A549 treated with AZD2906 at 1 μM for 4 hours (cell line): Measurements from ENCODE around the gene PLEKHA5. TPM values are rescaled to one million over a fixed set of nuclear protein-coding genes. Genes with fewer than 3 reads are reported as not detected.

Experiments used
- total RNA-seq: library from RNA; stranded (reverse); fragments of 200-300 nt; extraction: Qiagen RNA extraction; gene quantifications from 5 replicates; pipeline ENCODE4 v1.2.3, GENCODE V29; 2022

PLEKHA5 gene, protein sequence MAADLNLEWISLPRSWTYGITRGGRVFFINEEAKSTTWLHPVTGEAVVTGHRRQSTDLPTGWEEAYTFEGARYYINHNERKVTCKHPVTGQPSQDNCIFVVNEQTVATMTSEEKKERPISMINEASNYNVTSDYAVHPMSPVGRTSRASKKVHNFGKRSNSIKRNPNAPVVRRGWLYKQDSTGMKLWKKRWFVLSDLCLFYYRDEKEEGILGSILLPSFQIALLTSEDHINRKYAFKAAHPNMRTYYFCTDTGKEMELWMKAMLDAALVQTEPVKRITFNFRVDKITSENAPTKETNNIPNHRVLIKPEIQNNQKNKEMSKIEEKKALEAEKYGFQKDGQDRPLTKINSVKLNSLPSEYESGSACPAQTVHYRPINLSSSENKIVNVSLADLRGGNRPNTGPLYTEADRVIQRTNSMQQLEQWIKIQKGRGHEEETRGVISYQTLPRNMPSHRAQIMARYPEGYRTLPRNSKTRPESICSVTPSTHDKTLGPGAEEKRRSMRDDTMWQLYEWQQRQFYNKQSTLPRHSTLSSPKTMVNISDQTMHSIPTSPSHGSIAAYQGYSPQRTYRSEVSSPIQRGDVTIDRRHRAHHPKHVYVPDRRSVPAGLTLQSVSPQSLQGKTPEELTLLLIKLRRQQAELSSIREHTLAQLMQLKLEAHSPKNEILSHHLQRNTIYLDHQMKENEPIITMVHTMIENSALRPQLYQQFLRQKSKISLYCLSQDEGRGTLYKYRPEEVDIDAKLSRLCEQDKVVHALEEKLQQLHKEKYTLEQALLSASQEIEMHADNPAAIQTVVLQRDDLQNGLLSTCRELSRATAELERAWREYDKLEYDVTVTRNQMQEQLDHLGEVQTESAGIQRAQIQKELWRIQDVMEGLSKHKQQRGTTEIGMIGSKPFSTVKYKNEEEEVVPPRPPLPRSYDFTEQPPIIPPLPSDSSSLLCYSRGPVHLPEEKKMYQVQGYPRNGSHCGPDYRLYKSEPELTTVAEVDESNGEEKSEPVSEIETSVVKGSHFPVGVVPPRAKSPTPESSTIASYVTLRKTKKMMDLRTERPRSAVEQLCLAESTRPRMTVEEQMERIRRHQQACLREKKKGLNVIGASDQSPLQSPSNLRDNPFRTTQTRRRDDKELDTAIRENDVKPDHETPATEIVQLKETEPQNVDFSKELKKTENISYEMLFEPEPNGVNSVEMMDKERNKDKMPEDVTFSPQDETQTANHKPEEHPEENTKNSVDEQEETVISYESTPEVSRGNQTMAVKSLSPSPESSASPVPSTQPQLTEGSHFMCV
- 5.7 to 8.9 TPM (median 7.0 TPM) in 5 replicates for total RNA-seq

GRCh38 chr12:19129486-19130223, at the start of gene PLEKHA5:
Gene PLEKHA5, plus strand, starts transcription at chr12:19129733. Its CDS starts 67 bp downstream, at chr12:19129800.

